Transverse colon (tissue), 4 donors: ENCODE measurements around the gene CACNA1C. TPM values are rescaled to one million over a fixed set of nuclear protein-coding genes. Genes with fewer than 3 reads are reported as not detected.
A peak's percentile ranks its signal among the peaks of the same experiment; 100 is the strongest.
"Not testable (repeated sequence)": the region's sequence is repeated elsewhere in the genome, so short reads cannot be mapped to it uniquely, and the experiment has no call there.

Source experiments
- DNase-seq: peaks from one replicate; pipeline ENCODE4 v3.0.0-alpha.2; 2019
- H3K27ac ChIP-seq, 4 donors: fragments of 200-600 bp; sonication (generic); 2 replicates each; pipeline ENCODE4 v1.5.1; 2016 to 2018; ENCODE audit warnings: inconsistent platforms in 4 of 4
- H3K27me3 ChIP-seq: fragments of 200-600 bp; sonication (generic); 2 replicates; pipeline ENCODE4 v1.5.1; 2017; ENCODE audit warnings: inconsistent platforms
- H3K36me3 ChIP-seq, 4 donors: fragments of 200-600 bp; sonication (generic); 2 replicates each; pipeline ENCODE4 v1.5.1; 2017 to 2019; ENCODE audit warnings: inconsistent platforms in 4 of 4
- H3K4me1 ChIP-seq, 4 donors: fragments of 200-600 bp; sonication (generic); 2 replicates each; pipeline ENCODE4 v1.5.1; 2017 to 2020; ENCODE audit warnings: inconsistent platforms in 4 of 4
- H3K4me3 ChIP-seq, 4 donors: fragments of 200-600 bp; sonication (generic); 1 replicate in 1 of 4; 2 replicates in 3 of 4; pipeline versions ENCODE4 v1.5.1 to v1.6.1; 2017 to 2019; ENCODE audit warnings: inconsistent platforms in 4 of 4
- H3K9me3 ChIP-seq, 2 donors: fragments of 200-600 bp; sonication (generic); 2 replicates each; pipeline ENCODE4 v1.5.1; 2017 to 2019; ENCODE audit warnings: inconsistent platforms in 2 of 2
- EP300 ChIP-seq: sonication (generic); formaldehyde crosslinking; IDR thresholded peaks from one replicate; pipeline ENCODE4 v1.6.1; 2017; ENCODE audit warnings: antibody characterized with exemption, low read depth
- POLR2A ChIP-seq: fragments of 450-650 bp; IDR thresholded peaks from one replicate; pipeline ENCODE4 v1.6.1; 2016; ENCODE audit warnings: antibody characterized with exemption, mild to moderate bottlenecking, moderate library complexity
- POLR2AphosphoS5 ChIP-seq, 3 donors: sonication (generic); formaldehyde crosslinking; IDR thresholded peaks; one replicate each; pipeline ENCODE4 v1.6.1; 2016; ENCODE audit warnings: antibody characterized with exemption in 3 of 3
- WGBS, 2 donors: methylation state at CpG; one replicate each; pipeline ENCODE4 v1.1.5; 2018; ENCODE audit warnings: low coverage in 1 of 2; 5-methylcytosine and 5-hydroxymethylcytosine counted together
- in situ Hi-C, 4 donors: fragments of 200-750 bp; cut with MboI; loops; one replicate each; pipeline versions ENCODE4 v1.15.0 to v1.15.1; 2017; ENCODE audit warnings: low sequenced_read_pairs in 3 of 4, low pct_ligation_motif_present in 1 of 4, low pct_unique_long_range_greater_than_20kb in 1 of 4
- intact Hi-C: fragments of 100-400 bp; cut with DNase I; formaldehyde crosslinking; loops from one replicate; pipeline ENCODE4 v1.15.1; 2023; ENCODE audit warnings: low total_unique reads
- total RNA-seq, 4 donors: library from RNA; depleted of rRNA; stranded (reverse); fragments of >200 nt; gene quantifications; one replicate each; pipeline ENCODE4 v1.1.0, GENCODE V29; 2016
- TF ChIP-seq, protein P1 (sequence below), 5 experiments: fragments of 200-600 bp in 3 of 5; fragments of 450-650 bp in 2 of 5; sonication (generic) in 3 of 5; IDR thresholded peaks; 1 replicate in 2 of 5; 2 replicates in 3 of 5; pipeline ENCODE4 v1.5.1; 2016 to 2017; ENCODE audit warnings: antibody characterized with exemption in 5 of 5, inconsistent platforms in 3 of 5, mild to moderate bottlenecking in 2 of 5, moderate library complexity in 1 of 5

The CACNA1C gene
- total RNA-seq, 4 donors from 2014 or later: 18.8 to 35.2 (median 24.8) TPM

GRCh38 chr12:2739832-2740641 is 687.2 kb downstream of the CACNA1C start:
- no peaks in the 10 kb centered on the region for H3K9me3 ChIP-seq
- peaks cover 0 to 5% (median 0%) of the 10 kb centered on the region in 4 donors for H3K4me1 ChIP-seq
- H3K27me3 ChIP-seq: no peaks in the 10 kb centered on the region
- H3K27ac ChIP-seq: no peak overlapping the region
- no peak overlapping the region for H3K4me3 ChIP-seq
- WGBS, 2 donors: 44 to 50% methylated on average over 7 to 11 of the region's 11 CpGs
- peak; percentile 19 for DNase-seq
- no peak for TF ChIP-seq POLR2A
- no peak for TF ChIP-seq POLR2AphosphoS5 (IDR thresholded peaks at IDR 0.05)
- TF ChIP-seq EP300: no peak
- TF ChIP-seq, protein P1, sequence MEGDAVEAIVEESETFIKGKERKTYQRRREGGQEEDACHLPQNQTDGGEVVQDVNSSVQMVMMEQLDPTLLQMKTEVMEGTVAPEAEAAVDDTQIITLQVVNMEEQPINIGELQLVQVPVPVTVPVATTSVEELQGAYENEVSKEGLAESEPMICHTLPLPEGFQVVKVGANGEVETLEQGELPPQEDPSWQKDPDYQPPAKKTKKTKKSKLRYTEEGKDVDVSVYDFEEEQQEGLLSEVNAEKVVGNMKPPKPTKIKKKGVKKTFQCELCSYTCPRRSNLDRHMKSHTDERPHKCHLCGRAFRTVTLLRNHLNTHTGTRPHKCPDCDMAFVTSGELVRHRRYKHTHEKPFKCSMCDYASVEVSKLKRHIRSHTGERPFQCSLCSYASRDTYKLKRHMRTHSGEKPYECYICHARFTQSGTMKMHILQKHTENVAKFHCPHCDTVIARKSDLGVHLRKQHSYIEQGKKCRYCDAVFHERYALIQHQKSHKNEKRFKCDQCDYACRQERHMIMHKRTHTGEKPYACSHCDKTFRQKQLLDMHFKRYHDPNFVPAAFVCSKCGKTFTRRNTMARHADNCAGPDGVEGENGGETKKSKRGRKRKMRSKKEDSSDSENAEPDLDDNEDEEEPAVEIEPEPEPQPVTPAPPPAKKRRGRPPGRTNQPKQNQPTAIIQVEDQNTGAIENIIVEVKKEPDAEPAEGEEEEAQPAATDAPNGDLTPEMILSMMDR (IDR thresholded peaks at IDR 0.05): peak; percentile 37 to 71 (median 59)
- in situ Hi-C loops (loop anchor here in 1 of 4 donors (10.0 kb wide), 1 partner anchor 45 kb away; no protein-coding TSS in a partner anchor), intact Hi-C loops (no loop called here)
- no peaks in the 10 kb centered on the region for H3K36me3 ChIP-seq

DNA sequence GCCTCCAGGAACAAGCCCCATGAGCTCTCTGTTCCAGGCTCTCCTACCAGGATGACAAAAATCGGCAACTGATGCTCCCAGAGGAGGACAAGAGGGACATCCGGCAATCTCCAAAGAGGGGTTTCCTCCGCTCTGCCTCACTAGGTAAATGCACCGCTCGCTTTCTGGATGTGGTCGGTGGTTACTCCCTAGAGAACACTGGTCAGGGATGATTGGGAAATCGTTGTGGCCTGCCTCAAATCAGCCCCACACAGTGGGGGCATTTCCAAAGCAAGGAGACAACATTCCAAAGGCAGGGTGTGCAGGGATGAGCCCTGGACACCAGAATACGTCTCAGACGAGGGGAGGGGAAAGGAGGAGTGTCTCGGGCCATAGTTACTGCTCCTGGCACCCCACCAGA is 689.2 kb downstream of the CACNA1C start:
- H3K27ac ChIP-seq, H3K9me3 ChIP-seq, in situ Hi-C loops, intact Hi-C loops, H3K4me3 ChIP-seq, H3K27me3 ChIP-seq, H3K4me1 ChIP-seq, H3K36me3 ChIP-seq, DNase-seq: not testable (repeated sequence)
- WGBS, 2 donors: 74% methylated on average over 3 of the region's 10 CpGs; no CpG with 5 or more reads in 1 of the 2 donors

DNA sequence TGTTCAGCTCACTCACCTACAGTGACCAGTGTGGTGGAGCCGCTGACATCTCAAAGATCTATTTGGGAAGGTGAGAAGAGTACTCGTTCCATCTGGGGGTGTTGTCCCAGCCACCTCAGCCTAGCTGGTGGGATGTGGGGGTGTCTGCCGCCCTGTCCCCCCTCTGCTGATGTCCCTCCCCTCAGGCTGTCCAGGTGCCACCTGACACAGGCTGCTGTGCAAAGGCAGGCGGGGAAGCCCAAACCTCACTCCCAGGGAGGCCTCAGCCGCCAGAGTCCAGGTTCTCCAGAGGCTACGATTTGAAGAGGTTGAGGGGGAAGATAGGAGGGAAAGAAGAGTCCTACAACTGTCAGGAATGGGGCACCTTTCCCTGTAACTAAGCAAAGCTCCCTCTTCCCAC is 690.7 kb downstream of the CACNA1C start:
- TF ChIP-seq POLR2AphosphoS5 (IDR thresholded peaks at IDR 0.05) (no peak), EP300 (no peak), POLR2A (no peak)
- TF ChIP-seq, protein P1 (IDR thresholded peaks at IDR 0.05): no peak

GRCh38 chr12:2745655-2746054 is 692.9 kb downstream of the CACNA1C start:
- in situ Hi-C loops: no loop called here
- no peak for DNase-seq
- WGBS, 2 donors: 33 to 49% methylated on average over 2 of the region's 2 CpGs
- H3K27me3 ChIP-seq: no peaks in the 10 kb centered on the region
- H3K27ac ChIP-seq: no peak overlapping the region
- TF ChIP-seq EP300: no peak
- TF ChIP-seq POLR2AphosphoS5 (IDR thresholded peaks at IDR 0.05): no peak
- no peak for TF ChIP-seq POLR2A
- TF ChIP-seq, protein P1 (IDR thresholded peaks at IDR 0.05): no peak
- no peaks in the 10 kb centered on the region for H3K4me1 ChIP-seq
- intact Hi-C loops: no loop called here
- no peaks in the 10 kb centered on the region for H3K9me3 ChIP-seq
- H3K36me3 ChIP-seq: no peaks in the 10 kb centered on the region
- H3K4me3 ChIP-seq: no peak overlapping the region

More for the DNA sequence above, 690.7 kb downstream of the CACNA1C start:
- Histone ChIP-seq H3K27me3 (no peaks in the 10 kb centered on the region), H3K4me1 (peaks cover 0 to 5% (median 0%) of the 10 kb centered on the region in 4 donors), H3K36me3 (no peaks in the 10 kb centered on the region), H3K4me3 (no peak overlapping the region), H3K27ac (no peak overlapping the region), H3K9me3 (no peaks in the 10 kb centered on the region)
- no peak for DNase-seq
- 91% methylated on average over 6 of the region's 6 CpGs; no CpG with 5 or more reads in 1 of the 2 donors for WGBS, 2 donors
- intact Hi-C loops: no loop called here
- in situ Hi-C loops: no loop called here

Other genes starting within 250 kb of the CACNA1C start
- gene LRTM2, start 232.4 kb upstream of the CACNA1C start, total RNA-seq: not detected
- gene CACNA2D4, start 134.3 kb upstream of the CACNA1C start, total RNA-seq: 10 to 100 TPM in 1 of 4 donors, 1 to 10 TPM in 2, not detected in 1; 6.5 to 22.8 (median 7.2) TPM
- 10 to 100 TPM; 17.3 to 26.2 (median 20.6) TPM for gene DCP1B, start 48.5 kb upstream of the CACNA1C start, total RNA-seq